Measurements from ENCODE around the gene GNA12. TPM values are rescaled to one million over a fixed set of nuclear protein-coding genes. Genes with fewer than 3 reads are reported as not detected.

GNA12 gene
- total RNA-seq = 28.4 and 54.8 TPM in 2 replicates
- polyA plus RNA-seq = 34.8 and 40.2 TPM in 2 replicates

DNA sequence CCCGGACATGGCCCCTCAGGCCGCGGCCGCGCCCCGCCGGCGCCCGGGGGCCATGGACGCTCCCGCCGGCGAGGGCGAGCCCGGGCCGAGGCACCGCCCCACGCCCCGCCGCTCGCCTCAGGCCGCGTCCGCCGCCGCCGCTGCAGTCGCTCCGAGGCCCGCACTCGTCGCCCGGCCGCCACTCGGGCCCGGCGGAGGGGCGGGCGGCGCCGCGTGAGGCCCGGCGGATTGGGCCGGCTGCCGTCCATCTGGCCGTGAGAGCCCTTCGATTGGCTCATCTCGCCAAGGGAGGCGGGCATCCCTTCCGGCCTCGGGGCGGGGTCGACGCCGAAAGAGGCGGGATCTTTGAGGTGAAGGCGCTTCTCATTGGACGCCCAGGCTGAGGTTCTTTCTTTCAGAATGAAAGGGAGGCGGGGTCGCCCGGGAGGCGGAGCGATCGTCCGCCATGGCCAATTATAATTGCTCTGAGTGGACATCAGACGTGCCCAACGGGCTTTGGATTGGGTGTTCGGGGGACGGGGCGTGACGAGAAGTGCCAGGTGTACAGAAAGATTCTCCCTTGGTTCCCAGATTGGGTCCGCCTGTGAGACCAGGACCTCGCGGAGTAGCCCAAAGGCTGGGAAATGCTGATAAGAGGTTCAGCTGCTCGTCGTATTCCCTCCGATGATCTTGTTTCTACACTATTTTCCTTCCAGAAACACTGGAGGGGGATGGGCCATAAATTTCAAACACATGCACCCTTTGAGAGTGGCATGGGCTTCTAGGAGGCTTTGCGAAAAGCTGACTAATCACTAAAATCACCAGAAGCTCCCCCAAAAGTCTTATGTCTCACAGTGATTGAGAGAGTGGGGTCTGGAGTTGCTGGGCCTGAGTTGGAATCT is at the start of gene GNA12:
Gene GNA12 (minus strand): TSS at position 156 of the 881 bp plus-strand sequence. CDS start 147 bp downstream, at position 9.
- Histone ChIP-seq H3K27ac (peak within 1 kb of the TSS; percentile 73), H3K4me3 (peak within 1 kb of the TSS; percentile 78), H3K9me3 (ENCODE audit: low read depth) (no peaks in the 10 kb centered on the region), H2AFZ (peak within 1 kb of the TSS; percentile 51), H3K27me3 (no peaks in the 10 kb centered on the region), H4K20me1 (ENCODE audit: insufficient read depth, poor library complexity, severe bottlenecking) (peaks cover 6% of the 10 kb centered on the region), H3K79me2 (peaks cover 43% of the 10 kb centered on the region), H3K4me2 (peak within 1 kb of the TSS; percentile 97), H3K4me1 (ENCODE audit: insufficient read depth) (peaks cover 15% of the 10 kb centered on the region), H3K9me2 (replicated peaks; ENCODE audit: insufficient read depth) (no peaks in the 10 kb centered on the region), H3K36me3 (replicated peaks; ENCODE audit: insufficient read depth, low read depth) (no peaks in the 10 kb centered on the region)
- WGBS (ENCODE audit: low lambda C conversion rate, missing lambda C conversion rate) = 3% methylated on average over 59 of the region's 79 CpGs
- no peak for TF ChIP-seq EZH2phosphoT487 (IDR thresholded peaks at IDR 0.05; ENCODE audit: low read depth, severe bottlenecking, unreplicated experiment)
- peak; percentile 99 for DNase-seq (ENCODE audit: low spot score)

GRCh38 chr7:2893411-2893861 is 49.3 kb upstream of the GNA12 start:
- no peaks in the 10 kb centered on the region for H3K4me1 ChIP-seq (ENCODE audit: insufficient read depth)
- H3K27ac ChIP-seq = no peak overlapping the region
- DNase-seq (ENCODE audit: low spot score) = no peak
- no peaks in the 10 kb centered on the region for H3K9me2 ChIP-seq (replicated peaks; ENCODE audit: insufficient read depth)
- H3K27me3 ChIP-seq = no peaks in the 10 kb centered on the region
- H3K4me2 ChIP-seq = no peak overlapping the region
- no peak overlapping the region for H3K4me3 ChIP-seq
- TF ChIP-seq EZH2 (IDR thresholded peaks at IDR 0.05; ENCODE audit: borderline replicate concordance) (no peak), CTCF (IDR thresholded peaks at IDR 0.05; ENCODE audit: poor library complexity) (no peak), EZH2phosphoT487 (IDR thresholded peaks at IDR 0.05; ENCODE audit: low read depth, severe bottlenecking, unreplicated experiment) (no peak)
- H3K9me3 ChIP-seq (ENCODE audit: low read depth) = no peaks in the 10 kb centered on the region
- 81% methylated on average over 9 of the region's 9 CpGs for WGBS (ENCODE audit: low lambda C conversion rate, missing lambda C conversion rate)
- H2AFZ ChIP-seq = no peak overlapping the region
- no peaks in the 10 kb centered on the region for H3K36me3 ChIP-seq (replicated peaks; ENCODE audit: insufficient read depth, low read depth)
- no peaks in the 10 kb centered on the region for H4K20me1 ChIP-seq (ENCODE audit: insufficient read depth, poor library complexity, severe bottlenecking)
- no peaks in the 10 kb centered on the region for H3K79me2 ChIP-seq

DNA sequence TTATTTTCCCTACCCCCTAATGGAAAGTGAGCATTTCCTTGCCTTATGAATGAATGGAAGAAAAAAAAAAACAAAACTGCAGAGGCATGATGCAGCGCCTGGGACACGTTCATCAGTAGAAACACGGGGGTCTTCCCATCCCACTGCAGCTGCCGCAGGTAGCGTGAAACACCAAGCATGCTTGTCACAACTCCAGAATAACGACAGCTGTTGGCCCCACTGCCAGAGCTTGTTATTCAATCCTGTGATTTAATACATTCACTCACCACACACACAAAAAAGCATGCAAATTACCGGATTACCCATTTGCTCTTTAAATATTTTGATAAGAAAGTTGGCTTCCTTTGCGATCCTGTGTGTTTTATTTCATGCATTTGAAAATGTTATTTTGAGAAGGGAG is 48.4 kb upstream of the GNA12 start:
- H3K9me2 ChIP-seq (replicated peaks; ENCODE audit: insufficient read depth) = no peaks in the 10 kb centered on the region
- no peaks in the 10 kb centered on the region for H3K9me3 ChIP-seq (ENCODE audit: low read depth)
- H2AFZ ChIP-seq = no peak overlapping the region
- TF ChIP-seq EZH2 (IDR thresholded peaks at IDR 0.05; ENCODE audit: borderline replicate concordance) (no peak), EZH2phosphoT487 (IDR thresholded peaks at IDR 0.05; ENCODE audit: low read depth, severe bottlenecking, unreplicated experiment) (no peak), CTCF (IDR thresholded peaks at IDR 0.05; ENCODE audit: poor library complexity) (no peak)
- H3K36me3 ChIP-seq (replicated peaks; ENCODE audit: insufficient read depth, low read depth) = no peaks in the 10 kb centered on the region
- no peaks in the 10 kb centered on the region for H3K27me3 ChIP-seq
- H3K4me3 ChIP-seq = no peak overlapping the region
- no peaks in the 10 kb centered on the region for H3K4me1 ChIP-seq (ENCODE audit: insufficient read depth)
- H3K4me2 ChIP-seq = no peak overlapping the region
- DNase-seq (ENCODE audit: low spot score) = no peak
- 78% methylated on average over 8 of the region's 8 CpGs for WGBS (ENCODE audit: low lambda C conversion rate, missing lambda C conversion rate)
- no peaks in the 10 kb centered on the region for H3K79me2 ChIP-seq
- no peak overlapping the region for H3K27ac ChIP-seq
- no peaks in the 10 kb centered on the region for H4K20me1 ChIP-seq (ENCODE audit: insufficient read depth, poor library complexity, severe bottlenecking)

- Histone ChIP-seq H2AFZ (no peak overlapping the region), H3K4me2 (no peak overlapping the region), H3K4me3 (no peak overlapping the region), H3K9me2 (replicated peaks; ENCODE audit: insufficient read depth) (no peaks in the 10 kb centered on the region), H3K27ac (no peak overlapping the region), H3K9me3 (ENCODE audit: low read depth) (no peaks in the 10 kb centered on the region), H4K20me1 (ENCODE audit: insufficient read depth, poor library complexity, severe bottlenecking) (no peaks in the 10 kb centered on the region), H3K36me3 (replicated peaks; ENCODE audit: insufficient read depth, low read depth) (no peaks in the 10 kb centered on the region), H3K79me2 (no peaks in the 10 kb centered on the region), H3K27me3 (no peaks in the 10 kb centered on the region), H3K4me1 (ENCODE audit: insufficient read depth) (no peaks in the 10 kb centered on the region)
- no peak for DNase-seq (ENCODE audit: low spot score)
- 67% methylated on average over 7 of the region's 7 CpGs for WGBS (ENCODE audit: low lambda C conversion rate, missing lambda C conversion rate)
- TF ChIP-seq EZH2phosphoT487 (IDR thresholded peaks at IDR 0.05; ENCODE audit: low read depth, severe bottlenecking, unreplicated experiment) (no peak), EZH2 (IDR thresholded peaks at IDR 0.05; ENCODE audit: borderline replicate concordance) (no peak), CTCF (IDR thresholded peaks at IDR 0.05; ENCODE audit: poor library complexity) (no peak)
These were observed 43.7 kb upstream of the GNA12 start for GRCh38 chr7:2887816-2888215.

Measured in hepatocyte (in vitro differentiated cells).